ENCODE data around the gene UBE4B.
"Not testable (repeated sequence)": the region's sequence is repeated elsewhere in the genome, so short reads cannot be mapped to it uniquely, and the experiment has no call there.

DNA sequence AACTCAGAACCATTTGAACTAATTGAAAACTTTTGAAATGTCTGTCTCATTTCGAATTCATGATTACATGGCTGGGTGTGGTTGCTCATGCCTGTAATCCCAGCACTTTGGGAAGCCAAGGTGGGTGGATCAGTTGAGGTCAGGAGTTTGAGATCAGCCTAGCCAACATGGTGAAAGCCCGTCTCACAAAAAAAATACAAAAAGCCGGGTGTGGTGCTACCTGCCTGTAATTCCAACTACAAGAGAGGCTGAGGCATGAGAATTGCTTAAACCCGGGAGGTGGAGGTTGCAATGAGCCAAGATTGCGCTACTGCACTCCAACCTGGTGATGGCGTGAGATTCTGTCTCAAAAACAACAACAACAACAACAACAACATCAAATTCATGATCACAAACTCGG lies 40.6 kb downstream of the UBE4B start:
- TF ChIP-seq, protein P1, sequence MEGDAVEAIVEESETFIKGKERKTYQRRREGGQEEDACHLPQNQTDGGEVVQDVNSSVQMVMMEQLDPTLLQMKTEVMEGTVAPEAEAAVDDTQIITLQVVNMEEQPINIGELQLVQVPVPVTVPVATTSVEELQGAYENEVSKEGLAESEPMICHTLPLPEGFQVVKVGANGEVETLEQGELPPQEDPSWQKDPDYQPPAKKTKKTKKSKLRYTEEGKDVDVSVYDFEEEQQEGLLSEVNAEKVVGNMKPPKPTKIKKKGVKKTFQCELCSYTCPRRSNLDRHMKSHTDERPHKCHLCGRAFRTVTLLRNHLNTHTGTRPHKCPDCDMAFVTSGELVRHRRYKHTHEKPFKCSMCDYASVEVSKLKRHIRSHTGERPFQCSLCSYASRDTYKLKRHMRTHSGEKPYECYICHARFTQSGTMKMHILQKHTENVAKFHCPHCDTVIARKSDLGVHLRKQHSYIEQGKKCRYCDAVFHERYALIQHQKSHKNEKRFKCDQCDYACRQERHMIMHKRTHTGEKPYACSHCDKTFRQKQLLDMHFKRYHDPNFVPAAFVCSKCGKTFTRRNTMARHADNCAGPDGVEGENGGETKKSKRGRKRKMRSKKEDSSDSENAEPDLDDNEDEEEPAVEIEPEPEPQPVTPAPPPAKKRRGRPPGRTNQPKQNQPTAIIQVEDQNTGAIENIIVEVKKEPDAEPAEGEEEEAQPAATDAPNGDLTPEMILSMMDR (IDR thresholded peaks at IDR 0.05; ENCODE audit: poor library complexity) = not testable (repeated sequence)
- not testable (repeated sequence) for TF ChIP-seq EZH2phosphoT487 (IDR thresholded peaks at IDR 0.05; ENCODE audit: low read depth, severe bottlenecking, unreplicated experiment); EZH2 (IDR thresholded peaks at IDR 0.05; ENCODE audit: borderline replicate concordance)

Data from hepatocyte (in vitro differentiated cells).